Measurements from ENCODE around the gene SNX24. TPM values are rescaled to one million over a fixed set of nuclear protein-coding genes. Genes with fewer than 3 reads are reported as not detected.
"Not testable (repeated sequence)": the region's sequence is repeated elsewhere in the genome, so short reads cannot be mapped to it uniquely, and the experiment has no call there.

Gene SNX24
- total RNA-seq: 10 to 100 TPM; 20.8 to 21.7 TPM
- long read RNA-seq, transcript SNX24-201 (7 exons, 2,158 nt): major isoform, 16 of 26 reads
- long read RNA-seq, partial matches to known transcripts: 0 of 26 reads
- long read RNA-seq, other reads (novel, unspliced or antisense): 9 of 26 reads

GRCh38 chr5:122845229-122846050, at the start of gene SNX24:
Gene SNX24 (plus strand): TSS chr5:122845613. CDS start chr5:122845634, 21 bp downstream.
- peak; percentile 87 to 92 for DNase-seq
- peak; percentile 91 for ATAC-seq
- intact Hi-C loops (cut with DNase I, micrococcal nuclease): no loop called here

GRCh38 chr5:122805481-122805880, 39.9 kb upstream of the SNX24 start:
- ATAC-seq (no peak), DNase-seq (no peak)
- intact Hi-C loops (cut with DNase I, micrococcal nuclease): no loop called here

GRCh38 chr5:122810405-122810804, 35.0 kb upstream of the SNX24 start:
- DNase-seq (no peak), ATAC-seq (no peak)
- intact Hi-C loops (cut with DNase I, micrococcal nuclease): no loop called here

- ATAC-seq (no peak), DNase-seq (no peak)
- intact Hi-C loops (cut with DNase I, micrococcal nuclease): no loop called here
Observed at GRCh38 chr5:122815218-122815767, 30.1 kb upstream of the SNX24 start.

- DNase-seq (no peak), ATAC-seq (no peak)
- intact Hi-C loops (cut with DNase I, micrococcal nuclease): no loop called here
Observed at GRCh38 chr5:122816756-122817155, 28.7 kb upstream of the SNX24 start.

- DNase-seq (no peak), ATAC-seq (no peak)
- intact Hi-C loops (cut with DNase I, micrococcal nuclease): no loop called here
Observed at GRCh38 chr5:122831984-122832383, 13.4 kb upstream of the SNX24 start.

- no peak for ATAC-seq
- intact Hi-C loops (cut with DNase I, micrococcal nuclease): no loop called here
- no peak for DNase-seq
Observed at GRCh38 chr5:122835681-122836080, 9.7 kb upstream of the SNX24 start.

- DNase-seq (no peak), ATAC-seq (no peak)
- intact Hi-C loops (cut with DNase I, micrococcal nuclease): no loop called here
Observed at GRCh38 chr5:122836947-122837346, 8.5 kb upstream of the SNX24 start.

GRCh38 chr5:122839731-122840130, 5.7 kb upstream of the SNX24 start:
- ATAC-seq: no peak
- DNase-seq: no peak
- intact Hi-C loops (cut with DNase I, micrococcal nuclease): no loop called here

- DNase-seq: no peak
- ATAC-seq: no peak
- intact Hi-C loops (cut with DNase I, micrococcal nuclease): no loop called here
Observed at GRCh38 chr5:122842016-122842580, 3.3 kb upstream of the SNX24 start.

- intact Hi-C loops (cut with DNase I, micrococcal nuclease): no loop called here
- peak; percentile 39 to 54 for DNase-seq
Observed at GRCh38 chr5:122844136-122844909, 1.1 kb upstream of the SNX24 start.

GRCh38 chr5:122844910-122845228, 544 bp upstream of the SNX24 start:
- intact Hi-C loops (cut with DNase I, micrococcal nuclease): no loop called here
- ATAC-seq (peak; percentile 4), DNase-seq (no peak)

More at GRCh38 chr5:122844136-122844909, 1.1 kb upstream of the SNX24 start:
- peak; percentile 54 for ATAC-seq

- DNase-seq (no peak), ATAC-seq (no peak)
- intact Hi-C loops (cut with DNase I, micrococcal nuclease): no loop called here
Observed at GRCh38 chr5:122846051-122846550, 688 bp downstream of the SNX24 start.

GRCh38 chr5:122847687-122848081, 2.3 kb downstream of the SNX24 start:
- ATAC-seq (no peak), DNase-seq (no peak)
- intact Hi-C loops (cut with DNase I, micrococcal nuclease): no loop called here

GRCh38 chr5:122849771-122850170, 4.4 kb downstream of the SNX24 start:
- ATAC-seq (no peak), DNase-seq (no peak)
- intact Hi-C loops (cut with DNase I, micrococcal nuclease): no loop called here

- intact Hi-C loops (cut with DNase I, micrococcal nuclease); DNase-seq; ATAC-seq: not testable (repeated sequence)
Observed at GRCh38 chr5:122857538-122857937, 12.1 kb downstream of the SNX24 start.

- ATAC-seq: peak; percentile 100
- no peak for DNase-seq
- intact Hi-C loops (cut with DNase I, micrococcal nuclease): no loop called here
Observed at GRCh38 chr5:122858451-122858850, 13.0 kb downstream of the SNX24 start.

GRCh38 chr5:122863240-122863639, 17.8 kb downstream of the SNX24 start:
- DNase-seq: no peak
- no peak for ATAC-seq
- intact Hi-C loops (cut with DNase I, micrococcal nuclease): no loop called here

GRCh38 chr5:122863721-122864120, 18.3 kb downstream of the SNX24 start:
- DNase-seq: no peak
- intact Hi-C loops (cut with DNase I, micrococcal nuclease): no loop called here
- no peak for ATAC-seq

Measured in left colon (tissue), 2 donors.